SK-N-SH (cell line): ENCODE results near the gene IGF2R.

ENCODE experiments used
- CTCF ChIP-seq: fragments of 200-600 bp; sonication (generic); IDR thresholded peaks from 2 replicates; pipeline ENCODE4 v1.6.1; 2017; ENCODE audit warnings: antibody characterized with exemption, mild to moderate bottlenecking, moderate library complexity
- EZH2phosphoT487 ChIP-seq: fragments of 200-600 bp; sonication (generic); IDR thresholded peaks from 2 replicates; pipeline ENCODE4 v1.6.1; 2017; ENCODE audit warnings: low read depth, mixed run types, mild to moderate bottlenecking, antibody characterized with exemption, moderate library complexity, borderline replicate concordance
- GABPA ChIP-seq: IDR thresholded peaks from 2 replicates; pipeline ENCODE4 v1.4.0; 2012; ENCODE audit warnings: low read depth, mild to moderate bottlenecking
- GATA2 ChIP-seq: sonication (generic); formaldehyde crosslinking; IDR thresholded peaks from 2 replicates; pipeline ENCODE4 v1.5.0; 2020; ENCODE audit warnings: mild to moderate bottlenecking, missing genetic modification reagents
- NRF1 ChIP-seq: IDR thresholded peaks from 2 replicates; pipeline ENCODE4 v1.6.1; 2012; ENCODE audit warnings: low read depth, mild to moderate bottlenecking, low read length
- SIN3A ChIP-seq: IDR thresholded peaks from 2 replicates; pipeline ENCODE4 v1.6.1; 2012; ENCODE audit warnings: low read depth, mild to moderate bottlenecking, low read length, moderate library complexity, borderline replicate concordance

DNA sequence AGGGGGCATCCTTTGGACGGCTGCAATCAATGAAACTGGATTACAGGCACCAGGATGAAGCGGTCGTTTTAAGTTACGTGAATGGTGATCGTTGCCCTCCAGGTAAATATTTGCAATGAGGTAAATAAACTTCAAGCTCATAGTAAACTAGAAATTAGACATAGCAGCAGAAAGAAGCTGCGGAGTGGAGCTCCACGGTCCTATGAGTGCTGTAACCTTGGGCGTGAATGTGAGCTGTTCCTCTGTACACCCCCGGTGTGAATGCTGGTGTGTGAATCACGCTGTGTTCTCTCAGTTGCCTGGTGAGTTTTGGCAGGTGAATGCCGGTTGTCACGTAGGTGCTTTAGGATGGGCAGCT, 110.8 kb downstream of the IGF2R start:
- TF ChIP-seq CTCF = no peak
- no peak for TF ChIP-seq SIN3A
- TF ChIP-seq EZH2phosphoT487 = no peak
- no peak for TF ChIP-seq NRF1
- no peak for TF ChIP-seq GABPA
- no peak for TF ChIP-seq GATA2 (CRISPR knock-in tag)
